SU-DHL-6 (cell line): ENCODE measurements around the gene PIK3R6.
"Not testable (repeated sequence)": the region's sequence is repeated elsewhere in the genome, so short reads cannot be mapped to it uniquely, and the experiment has no call there.

Source experiments
- CTCF ChIP-seq: fragments of 200-600 bp; sonication (generic); IDR thresholded peaks from one replicate; pipeline ENCODE4 v1.5.1; 2017; ENCODE audit warnings: antibody characterized with exemption, mild to moderate bottlenecking, low read length, moderate library complexity; ENCODE audit not compliant: insufficient read depth, poor library complexity, severe bottlenecking
- EZH2phosphoT487 ChIP-seq: fragments of 200-600 bp; sonication (generic), shearing (Covaris generic); conservative IDR thresholded peaks from 2 replicates; pipeline ENCODE4 v1.6.1; 2018; ENCODE audit warnings: mild to moderate bottlenecking, antibody characterized with exemption, low read length, moderate library complexity, mixed read lengths

GRCh38 chr17:8885163-8885966 is 17.9 kb upstream of the PIK3R6 start:
- not testable (repeated sequence) for TF ChIP-seq CTCF, EZH2phosphoT487
